ENCODE data around the gene COL4A6. TPM values are rescaled to one million over a fixed set of nuclear protein-coding genes. Genes with fewer than 3 reads are reported as not detected.
"Not testable (repeated sequence)": the region's sequence is repeated elsewhere in the genome, so short reads cannot be mapped to it uniquely, and the experiment has no call there.

The COL4A6 gene
- polyA plus RNA-seq, 3 donors: not detected

DNA sequence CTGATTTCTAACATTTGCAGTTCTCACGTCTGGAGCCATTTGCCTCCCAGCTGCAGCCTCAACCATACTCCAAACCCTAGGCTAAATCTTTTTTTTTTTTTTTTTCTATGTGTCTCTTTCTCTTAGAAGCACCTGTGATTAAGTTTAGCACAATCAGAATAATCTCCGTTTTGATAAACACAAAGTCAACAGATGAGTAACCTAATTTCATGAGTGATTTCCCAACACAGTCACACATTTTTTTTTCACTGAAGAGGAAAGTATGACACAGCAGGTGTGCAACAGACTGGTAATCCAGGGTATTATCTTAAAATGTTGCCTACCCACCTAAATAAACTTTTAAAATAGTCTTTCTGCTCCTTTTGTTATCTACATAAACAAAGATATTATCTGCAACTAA is 62.6 kb downstream of the COL4A6 start:
- no CpG with 5 or more reads among the region's 2 CpGs for WGBS (ENCODE audit: insufficient coverage)
- H3K9me3 Mint-ChIP-seq, H3K4me1 Mint-ChIP-seq: not testable (repeated sequence)

DNA sequence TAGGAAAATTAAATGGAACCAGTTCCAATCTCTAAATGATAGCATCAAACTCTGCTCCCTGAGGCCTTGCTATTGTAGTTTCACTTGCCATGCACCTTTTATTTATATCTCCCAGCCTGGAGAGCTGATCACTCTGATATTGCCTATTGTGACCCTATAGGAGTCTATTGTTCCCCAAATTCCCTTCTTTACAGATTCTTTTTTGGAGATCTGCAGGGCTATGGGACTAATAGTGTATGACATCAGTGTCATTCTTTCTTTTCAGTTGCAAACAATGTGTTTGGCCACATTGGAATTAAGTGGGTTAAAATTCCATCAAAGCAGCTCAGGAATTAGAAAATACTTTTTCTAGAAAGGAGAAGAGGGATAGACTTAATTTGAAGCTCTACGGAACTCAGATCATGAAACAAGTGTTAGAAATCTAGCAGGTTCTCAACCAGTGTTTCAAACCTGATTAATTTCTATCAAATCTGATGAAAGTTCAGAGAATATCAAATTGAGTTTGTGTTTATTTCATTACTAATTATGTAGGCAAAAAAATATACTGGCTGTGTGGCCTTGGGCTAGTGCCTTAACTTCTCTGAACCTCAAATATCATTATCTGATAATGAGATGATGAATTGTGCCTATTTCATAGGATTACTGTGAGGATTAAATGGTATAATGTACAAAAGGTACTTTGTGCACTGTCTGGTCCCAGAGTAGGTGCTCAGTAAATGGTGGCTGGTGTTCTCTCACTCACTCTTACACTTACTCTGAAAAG is 71.4 kb downstream of the COL4A6 start:
- peak overlapping the region in 1 of 7 donors; percentile 7 for H3K27ac Mint-ChIP-seq
- WGBS (ENCODE audit: insufficient coverage): no CpG with 5 or more reads among the region's 1 CpG

More for the DNA sequence above, 62.6 kb downstream of the COL4A6 start:
- H3K4me2 ChIP-seq (replicated peaks; ENCODE audit: extremely low read depth, low read length, poor library complexity, severe bottlenecking); H3K27ac Mint-ChIP-seq; H3K36me3 ChIP-seq (replicated peaks in 1 of 2; ENCODE audit: control insufficient read depth in 1 of 2, insufficient read depth in 2 of 2, low read length in 2 of 2); H3K27me3 ChIP-seq (ENCODE audit: control insufficient read depth in 2 of 2, insufficient read depth in 2 of 2, low read length in 2 of 2); H4K20me1 ChIP-seq (ENCODE audit: insufficient read depth, low read length); H3K4me3 Mint-ChIP-seq; H3K9me3 ChIP-seq (replicated peaks in 1 of 2; ENCODE audit: control insufficient read depth in 1 of 2, insufficient read depth in 1 of 2, low read length in 2 of 2); H3K36me3 Mint-ChIP-seq; H3K4me1 ChIP-seq (ENCODE audit: control insufficient read depth in 1 of 2, insufficient read depth in 2 of 2, low read length in 2 of 2); intact Hi-C loops (cut with micrococcal nuclease); DNase-seq; H3K4me3 ChIP-seq (replicated peaks in 1 of 3; ENCODE audit: low read depth in 2 of 3, low read length in 3 of 3); H3K9ac ChIP-seq (ENCODE audit: insufficient read depth, low read length, poor library complexity, severe bottlenecking); H2AFZ ChIP-seq (ENCODE audit: insufficient read depth, low read depth, low read length, poor library complexity, severe bottlenecking); H3K27ac ChIP-seq (ENCODE audit: low read depth in 1 of 2, low read length in 2 of 2); H3K79me2 ChIP-seq (ENCODE audit: insufficient read depth, low read length): not testable (repeated sequence)
- H3K27me3 Mint-ChIP-seq (ENCODE audit: low read depth in 3 of 3): peaks cover 3 to 12% (median 4%) of the 10 kb centered on the region in 3 donors

More for the DNA sequence above, 71.4 kb downstream of the COL4A6 start:
- intact Hi-C loops (cut with micrococcal nuclease): no loop called here
- Histone ChIP-seq H2AFZ (ENCODE audit: insufficient read depth, low read depth, low read length, poor library complexity, severe bottlenecking) (no peak overlapping the region), H3K9me3 (replicated peaks in 1 of 2; ENCODE audit: control insufficient read depth in 1 of 2, insufficient read depth in 1 of 2, low read length in 2 of 2) (no peaks in the 10 kb centered on the region), H3K4me1 (ENCODE audit: control insufficient read depth in 1 of 2, insufficient read depth in 2 of 2, low read length in 2 of 2) (no peaks in the 10 kb centered on the region), H3K4me2 (replicated peaks; ENCODE audit: extremely low read depth, low read length, poor library complexity, severe bottlenecking) (no peak overlapping the region), H4K20me1 (ENCODE audit: insufficient read depth, low read length) (no peaks in the 10 kb centered on the region), H3K36me3 (replicated peaks in 1 of 2; ENCODE audit: control insufficient read depth in 1 of 2, insufficient read depth in 2 of 2, low read length in 2 of 2) (no peaks in the 10 kb centered on the region), H3K27ac (ENCODE audit: low read depth in 1 of 2, low read length in 2 of 2) (no peak overlapping the region), H3K9ac (ENCODE audit: insufficient read depth, low read length, poor library complexity, severe bottlenecking) (no peak overlapping the region), H3K27me3 (ENCODE audit: control insufficient read depth in 2 of 2, insufficient read depth in 2 of 2, low read length in 2 of 2) (no peaks in the 10 kb centered on the region), H3K4me3 (replicated peaks in 1 of 3; ENCODE audit: low read depth in 2 of 3, low read length in 3 of 3) (no peak overlapping the region), H3K79me2 (ENCODE audit: insufficient read depth, low read length) (no peaks in the 10 kb centered on the region)
- H3K9me3 Mint-ChIP-seq: peaks cover 0 to 3% (median 0%) of the 10 kb centered on the region in 7 donors
- no peak for DNase-seq
- H3K4me3 Mint-ChIP-seq: no peak overlapping the region
- H3K4me1 Mint-ChIP-seq: no peaks in the 10 kb centered on the region
- H3K36me3 Mint-ChIP-seq: no peaks in the 10 kb centered on the region
- TF ChIP-seq, protein P1, sequence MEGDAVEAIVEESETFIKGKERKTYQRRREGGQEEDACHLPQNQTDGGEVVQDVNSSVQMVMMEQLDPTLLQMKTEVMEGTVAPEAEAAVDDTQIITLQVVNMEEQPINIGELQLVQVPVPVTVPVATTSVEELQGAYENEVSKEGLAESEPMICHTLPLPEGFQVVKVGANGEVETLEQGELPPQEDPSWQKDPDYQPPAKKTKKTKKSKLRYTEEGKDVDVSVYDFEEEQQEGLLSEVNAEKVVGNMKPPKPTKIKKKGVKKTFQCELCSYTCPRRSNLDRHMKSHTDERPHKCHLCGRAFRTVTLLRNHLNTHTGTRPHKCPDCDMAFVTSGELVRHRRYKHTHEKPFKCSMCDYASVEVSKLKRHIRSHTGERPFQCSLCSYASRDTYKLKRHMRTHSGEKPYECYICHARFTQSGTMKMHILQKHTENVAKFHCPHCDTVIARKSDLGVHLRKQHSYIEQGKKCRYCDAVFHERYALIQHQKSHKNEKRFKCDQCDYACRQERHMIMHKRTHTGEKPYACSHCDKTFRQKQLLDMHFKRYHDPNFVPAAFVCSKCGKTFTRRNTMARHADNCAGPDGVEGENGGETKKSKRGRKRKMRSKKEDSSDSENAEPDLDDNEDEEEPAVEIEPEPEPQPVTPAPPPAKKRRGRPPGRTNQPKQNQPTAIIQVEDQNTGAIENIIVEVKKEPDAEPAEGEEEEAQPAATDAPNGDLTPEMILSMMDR (IDR thresholded peaks at IDR 0.05): no peak
- peaks cover 0 to 4% (median 2%) of the 10 kb centered on the region in 3 donors for H3K27me3 Mint-ChIP-seq (ENCODE audit: low read depth in 3 of 3)

All from CD14-positive monocyte (primary cell).